ENCODE results near the gene CHST10.

The CHST10 gene

DNA sequence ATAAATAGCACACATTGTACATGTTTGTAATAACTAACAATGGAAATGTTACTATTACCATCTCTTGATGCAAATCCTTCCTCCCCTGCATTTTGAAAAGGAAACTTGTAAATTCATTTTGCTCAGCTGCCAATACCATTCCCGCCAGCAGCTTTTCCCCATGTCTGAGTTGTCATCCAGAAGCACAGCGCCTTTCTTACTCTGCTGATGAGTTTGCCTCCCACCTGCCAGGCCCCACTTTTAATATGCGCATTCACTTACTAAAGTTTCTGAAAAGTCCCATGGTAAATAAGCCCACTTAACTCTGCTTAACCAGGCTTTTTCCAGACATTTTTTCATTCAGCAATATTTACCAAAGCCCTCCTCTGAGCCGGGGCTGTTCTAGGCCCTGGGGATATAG is 3.9 kb downstream of the CHST10 start:
- DNase-seq, result no peak

DNA sequence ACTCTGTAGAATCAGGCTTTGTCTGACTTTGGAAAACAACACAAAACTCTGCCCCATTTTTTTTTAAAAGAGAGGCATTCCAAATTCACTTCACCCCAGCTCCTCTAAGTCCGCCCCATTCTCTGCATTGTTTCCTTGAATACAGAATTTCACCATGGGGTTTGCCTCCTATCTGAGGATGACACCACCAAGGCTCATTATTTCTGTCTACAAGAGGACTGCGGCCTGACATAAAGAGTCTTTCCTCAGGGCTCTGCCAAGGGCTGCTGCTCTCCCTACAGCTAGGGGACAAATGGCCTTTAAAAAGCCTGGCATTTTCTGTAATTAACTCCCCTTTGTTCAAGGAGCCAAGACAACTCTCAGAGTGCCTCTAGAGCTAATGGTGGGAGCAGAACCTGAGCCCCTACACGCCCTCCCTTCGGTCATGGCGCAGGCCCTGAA is 4.6 kb downstream of the CHST10 start:
- no peak for DNase-seq

DNA sequence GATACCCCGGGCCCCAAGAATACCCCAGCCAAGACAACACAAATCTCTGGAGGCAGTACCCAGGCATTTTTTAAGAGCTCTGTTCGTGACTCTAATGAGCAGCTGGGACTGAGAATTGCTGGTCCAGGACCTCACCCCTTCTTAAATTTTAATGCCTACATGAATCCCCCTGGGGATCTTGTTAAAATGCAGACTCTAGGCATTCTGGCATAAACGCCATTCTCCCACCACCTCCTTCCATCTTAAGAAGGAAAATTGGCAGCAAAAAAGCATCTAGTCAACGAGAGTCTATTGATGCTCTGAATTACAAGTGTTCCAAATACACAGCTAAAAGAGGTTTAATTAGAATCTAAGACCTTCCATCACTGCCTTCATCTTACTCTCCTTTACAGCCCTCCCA is 5.0 kb downstream of the CHST10 start:
- no peak for DNase-seq

DNA sequence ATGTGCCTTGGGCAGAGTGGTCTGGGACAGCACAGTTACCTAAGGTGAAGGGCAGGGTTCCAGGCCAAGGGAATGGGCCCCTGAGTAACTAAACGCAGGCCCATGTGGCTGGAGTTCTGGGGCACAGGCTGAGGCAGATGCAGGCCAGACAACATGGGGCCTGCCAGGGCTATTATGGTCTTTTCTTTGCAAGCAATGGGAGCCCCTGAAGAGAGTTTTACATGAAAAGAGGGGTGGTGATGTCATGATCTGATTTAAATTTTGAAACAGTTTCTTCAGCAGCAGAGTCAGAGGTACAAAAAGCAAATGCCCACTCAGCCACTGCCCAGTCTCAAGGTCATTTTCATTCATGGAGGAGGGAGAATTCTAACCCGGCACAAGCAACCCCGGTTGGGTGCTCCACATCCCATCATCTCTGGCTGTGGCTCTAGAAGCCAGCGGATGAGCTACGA is 5.6 kb downstream of the CHST10 start:
- no peak for DNase-seq

DNA sequence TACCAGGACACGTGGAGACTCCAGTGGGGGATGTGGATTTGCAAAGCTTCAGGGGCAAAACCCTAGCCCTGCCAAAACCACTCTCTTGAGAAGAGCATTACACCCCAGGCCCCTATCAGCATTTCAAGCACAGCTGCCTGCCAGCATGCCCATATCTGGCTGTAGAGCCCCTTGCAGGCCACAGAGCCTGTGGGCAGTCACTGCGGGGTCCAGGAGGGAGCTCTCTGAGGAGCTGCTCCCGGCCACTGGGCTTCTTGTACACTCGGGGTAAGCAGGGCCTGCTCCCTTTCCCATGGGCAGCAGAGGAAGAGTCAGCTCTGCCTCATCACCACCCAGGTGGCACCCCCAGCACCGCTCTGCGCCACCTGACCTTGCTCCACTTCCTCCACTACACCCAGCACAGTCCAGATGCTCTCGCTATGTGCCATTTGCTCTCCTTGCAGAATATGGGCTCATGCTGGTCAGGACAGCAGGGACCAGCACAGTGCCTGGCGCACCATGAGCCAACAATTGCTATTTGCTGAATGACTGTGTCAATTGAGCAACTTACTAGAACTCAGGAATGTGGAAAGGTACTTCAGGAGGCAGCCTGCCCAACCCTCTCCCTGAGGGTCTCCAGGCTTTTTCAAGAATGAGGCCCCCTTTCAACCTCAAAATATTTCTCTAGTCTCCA is 7.4 kb downstream of the CHST10 start:
- DNase-seq, result no peak

DNA sequence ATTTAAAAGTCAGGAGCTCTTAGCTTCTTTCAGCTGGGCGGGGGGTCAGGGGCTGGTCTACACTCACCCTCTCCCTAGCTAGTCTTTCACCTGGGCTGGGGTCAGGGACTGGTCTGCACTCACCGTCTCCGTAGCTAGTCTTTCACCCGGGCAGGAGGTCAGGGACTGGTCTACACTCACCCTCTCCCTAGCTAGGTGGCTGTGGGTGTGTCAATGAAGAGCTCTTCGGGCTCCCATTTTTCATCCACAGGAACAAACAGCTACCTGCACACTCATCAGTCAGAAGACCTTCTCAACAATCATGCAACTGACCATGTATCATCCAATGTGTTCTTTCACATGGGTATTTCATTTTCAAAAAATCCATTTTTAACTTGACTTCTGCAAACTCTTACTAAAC is 8.0 kb downstream of the CHST10 start:
- DNase-seq, result no peak

DNA sequence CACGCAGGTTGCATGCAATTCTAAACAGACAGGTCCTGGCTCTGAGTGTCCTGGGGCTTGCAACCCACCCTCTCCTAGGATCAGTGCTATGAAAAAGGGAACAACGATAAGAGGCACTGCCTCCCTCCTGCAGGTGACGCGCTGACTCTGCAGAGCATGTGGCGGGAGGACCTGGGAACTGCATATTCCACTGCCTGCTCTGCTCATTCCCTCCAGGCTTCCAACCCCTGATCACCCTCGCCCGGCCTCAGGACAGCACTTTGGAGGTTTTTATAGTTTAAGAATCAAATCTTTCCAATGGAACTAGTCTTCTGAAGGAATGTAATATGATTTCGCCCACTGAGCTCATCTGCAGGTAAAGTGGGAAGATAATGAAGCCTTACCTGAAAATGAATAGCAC is 8.5 kb downstream of the CHST10 start:
- no peak for DNase-seq

DNA sequence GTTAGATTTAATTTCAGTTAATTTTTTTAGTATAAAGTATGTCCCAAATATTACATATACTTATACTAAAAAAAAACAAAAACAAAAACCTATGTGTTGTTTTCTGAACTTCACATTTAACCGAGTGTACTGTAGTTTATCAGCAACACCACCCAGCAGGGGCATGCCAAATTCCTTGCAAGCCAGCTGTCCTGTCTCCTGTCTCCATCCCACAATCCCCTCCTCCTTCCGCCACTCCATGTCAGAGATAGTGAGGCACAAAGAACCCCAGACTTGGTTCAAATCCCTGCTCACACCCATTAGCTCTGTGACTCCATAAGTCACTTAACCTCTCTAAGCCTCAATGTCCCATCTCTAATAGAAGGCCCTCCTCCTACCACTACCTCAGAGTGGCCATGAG is 9.4 kb downstream of the CHST10 start:
- no peak for DNase-seq

DNA sequence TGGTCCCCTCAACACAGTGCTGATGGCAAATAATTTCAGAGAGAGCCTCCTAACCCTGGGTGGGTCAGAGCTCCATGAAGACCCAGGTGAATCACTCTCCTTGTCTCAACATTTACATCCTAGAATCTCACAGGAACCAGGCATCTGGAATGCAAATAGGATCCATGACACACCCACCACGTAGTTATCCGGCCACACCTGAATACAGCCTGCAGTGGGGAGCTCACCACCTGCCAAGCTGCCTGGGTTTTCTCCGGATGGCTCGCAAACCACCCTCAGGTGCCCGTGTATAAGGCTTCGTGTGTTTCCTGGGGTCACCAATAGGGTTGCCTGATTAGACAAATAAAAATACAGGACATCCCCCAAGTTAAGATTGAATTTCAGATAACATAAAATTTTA is 9.9 kb downstream of the CHST10 start:
- no peak for DNase-seq

DNA sequence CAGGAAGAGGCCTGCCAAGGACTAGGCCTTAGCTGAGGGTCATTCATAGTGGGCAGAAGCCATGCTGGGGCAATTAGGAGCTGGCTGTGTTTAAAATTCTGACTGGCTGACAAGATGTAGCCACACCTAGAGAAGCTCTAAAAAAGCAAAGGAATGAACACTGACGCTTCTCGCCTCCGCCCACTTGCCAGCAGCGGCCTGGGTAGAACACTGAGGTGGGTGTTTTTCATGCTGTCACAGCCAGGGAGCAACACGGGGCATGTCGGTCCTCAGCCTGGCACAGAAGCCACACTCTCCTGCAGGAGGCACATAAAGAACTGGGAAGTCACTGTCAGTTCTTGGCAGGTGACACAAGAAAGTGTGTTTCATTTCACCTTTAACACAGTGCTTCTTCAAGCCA is 10.4 kb downstream of the CHST10 start:
- DNase-seq, result no peak

DNA sequence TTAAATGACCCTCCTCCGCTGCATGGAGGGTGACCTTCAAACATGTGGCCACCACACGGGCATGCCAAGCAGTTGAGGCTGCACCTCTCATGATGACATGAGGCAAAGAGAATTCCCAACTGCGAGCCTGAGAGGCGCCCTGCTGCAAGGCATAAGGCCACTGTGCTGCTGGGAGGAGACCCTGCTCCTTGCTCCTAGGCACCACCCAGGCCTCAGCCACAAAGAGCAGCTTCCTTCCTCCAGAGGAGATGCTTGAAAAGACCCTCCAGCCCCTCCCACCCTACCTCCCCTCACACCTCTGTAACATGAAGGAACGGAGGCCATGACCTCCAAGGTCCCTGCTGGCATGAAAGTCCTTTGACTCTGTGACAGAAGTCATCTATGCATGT is 11.4 kb downstream of the CHST10 start:
- no peak for DNase-seq

DNA sequence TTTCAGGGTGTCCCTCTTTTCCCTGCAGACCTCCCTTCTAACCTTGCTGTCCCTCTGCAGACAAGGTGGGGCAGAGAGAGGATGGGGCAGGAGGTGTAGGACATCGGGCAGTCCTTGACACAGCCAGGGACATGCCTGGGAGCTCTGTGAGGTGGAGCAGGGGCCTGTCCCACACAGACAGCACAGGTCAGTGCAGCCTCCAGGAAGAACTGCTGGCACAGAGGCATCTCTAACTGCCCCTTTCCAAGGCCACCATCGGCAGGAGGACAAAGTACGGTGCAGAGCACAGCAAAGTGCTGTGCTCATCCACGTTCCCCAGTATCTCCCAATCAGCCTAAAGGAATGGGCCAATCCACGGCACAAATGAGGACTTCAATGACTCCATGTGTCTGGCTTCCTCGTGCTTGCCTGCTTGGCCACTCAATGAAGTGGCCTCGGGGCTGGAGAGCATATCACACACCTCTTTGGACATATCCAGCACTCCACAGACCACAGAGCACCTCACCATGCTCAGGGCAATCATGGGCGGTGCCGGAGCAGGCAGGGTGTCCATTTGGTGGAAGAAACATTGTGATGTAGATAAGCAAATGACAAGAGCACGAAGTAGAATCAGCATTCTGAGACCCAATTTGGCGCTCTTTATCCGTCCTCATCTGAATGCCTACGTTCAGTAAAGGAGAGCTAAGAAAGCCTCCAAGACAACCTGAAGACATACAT is 11.9 kb downstream of the CHST10 start:
- no peak for DNase-seq

DNA sequence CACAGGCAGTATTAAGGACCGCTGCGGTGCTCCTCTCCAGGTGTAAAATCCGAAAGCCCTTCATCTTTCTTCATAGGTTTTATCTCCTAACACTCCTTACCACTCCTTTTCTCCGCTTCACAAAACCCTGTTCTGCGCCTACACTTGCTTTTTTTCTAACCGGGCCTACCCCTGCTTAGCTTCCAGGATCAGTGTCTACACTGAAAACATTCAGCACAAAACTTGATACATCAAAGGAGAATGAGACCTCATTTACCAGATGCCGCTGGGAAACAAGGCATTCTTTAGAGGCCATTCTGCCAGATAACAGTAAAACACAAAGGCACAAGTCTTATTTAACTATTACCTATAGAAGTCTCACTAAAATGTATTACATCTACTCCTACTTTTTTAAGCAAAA is 13.1 kb downstream of the CHST10 start:
- DNase-seq, result no peak

DNA sequence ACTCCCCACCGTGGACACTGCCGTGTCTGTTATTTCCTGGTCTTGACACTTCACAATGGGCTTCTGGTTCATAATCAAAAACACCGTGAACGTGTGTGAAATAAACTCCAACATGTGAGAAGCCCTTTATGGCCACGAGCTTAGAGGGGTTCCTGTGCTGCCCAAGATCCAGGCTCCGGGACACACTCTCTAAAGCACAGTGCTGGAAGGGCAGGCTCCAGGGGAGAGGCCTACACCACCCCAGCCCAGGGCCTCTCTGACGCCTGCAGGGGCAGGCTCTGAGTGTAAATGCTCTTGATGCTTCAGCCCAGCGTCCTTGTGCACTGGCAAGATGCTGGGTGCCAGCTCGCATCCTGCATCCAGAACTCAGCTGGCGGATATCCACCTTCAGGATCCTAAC is 13.7 kb downstream of the CHST10 start:
- DNase-seq, result no peak

DNA sequence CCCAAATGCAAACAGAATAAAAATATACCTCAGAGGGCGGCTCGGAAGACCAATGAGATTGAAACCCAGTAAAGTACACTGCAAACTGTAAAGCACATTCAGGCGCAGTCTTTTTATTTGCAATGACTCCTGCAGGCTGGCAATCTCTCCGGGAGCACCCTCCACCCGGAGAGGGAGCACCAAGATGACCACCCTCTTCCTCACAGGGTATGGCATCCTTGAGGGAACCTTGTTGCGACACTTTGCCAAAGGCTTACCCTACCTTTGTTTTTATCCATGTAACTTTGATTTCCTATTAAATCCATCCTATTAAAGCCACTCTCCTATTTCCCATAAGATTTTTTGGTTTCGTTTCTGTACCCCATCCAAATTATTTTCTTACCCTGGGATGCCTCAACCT is 16.2 kb downstream of the CHST10 start:
- no peak for DNase-seq

DNA sequence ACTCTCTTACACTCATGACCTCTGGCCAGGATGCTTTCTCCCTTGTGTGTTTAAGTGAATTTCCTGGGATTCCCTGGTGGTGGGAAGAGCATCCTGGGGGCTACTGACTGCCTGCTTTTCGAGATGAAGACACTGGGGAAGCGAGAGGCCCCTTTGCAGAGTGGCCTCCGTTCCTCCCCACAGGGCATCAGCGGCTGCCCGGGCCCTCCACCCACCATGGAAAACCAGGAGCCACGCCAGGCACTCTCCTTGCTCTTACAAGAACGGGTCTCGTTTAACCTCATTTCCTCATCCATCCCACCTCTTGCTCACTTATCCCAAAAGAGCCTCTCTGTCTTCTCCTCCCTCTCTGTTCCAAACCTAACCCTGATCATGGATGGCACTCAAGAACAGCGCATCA is 17.8 kb downstream of the CHST10 start:
- no peak for DNase-seq

DNA sequence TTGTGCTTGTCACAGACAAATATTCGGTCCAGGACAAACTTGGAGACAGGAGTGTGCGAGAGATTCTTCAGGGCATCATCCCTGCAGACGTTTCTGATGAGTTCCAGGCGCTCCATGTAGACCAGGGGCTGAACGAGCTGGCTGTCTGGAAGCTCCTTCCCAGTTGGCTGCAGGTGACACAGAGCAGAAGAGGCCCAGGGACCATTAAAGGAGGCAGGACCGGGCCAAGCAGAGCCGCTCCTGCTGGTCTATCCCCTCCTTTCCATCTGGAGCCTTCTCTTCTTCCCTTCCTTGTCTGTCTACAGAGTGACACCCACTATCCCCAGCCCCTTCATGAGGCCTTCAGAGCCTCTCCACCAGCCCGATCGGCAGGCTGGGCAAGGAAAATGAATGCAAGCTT is 19.5 kb downstream of the CHST10 start:
- no peak for DNase-seq

DNA sequence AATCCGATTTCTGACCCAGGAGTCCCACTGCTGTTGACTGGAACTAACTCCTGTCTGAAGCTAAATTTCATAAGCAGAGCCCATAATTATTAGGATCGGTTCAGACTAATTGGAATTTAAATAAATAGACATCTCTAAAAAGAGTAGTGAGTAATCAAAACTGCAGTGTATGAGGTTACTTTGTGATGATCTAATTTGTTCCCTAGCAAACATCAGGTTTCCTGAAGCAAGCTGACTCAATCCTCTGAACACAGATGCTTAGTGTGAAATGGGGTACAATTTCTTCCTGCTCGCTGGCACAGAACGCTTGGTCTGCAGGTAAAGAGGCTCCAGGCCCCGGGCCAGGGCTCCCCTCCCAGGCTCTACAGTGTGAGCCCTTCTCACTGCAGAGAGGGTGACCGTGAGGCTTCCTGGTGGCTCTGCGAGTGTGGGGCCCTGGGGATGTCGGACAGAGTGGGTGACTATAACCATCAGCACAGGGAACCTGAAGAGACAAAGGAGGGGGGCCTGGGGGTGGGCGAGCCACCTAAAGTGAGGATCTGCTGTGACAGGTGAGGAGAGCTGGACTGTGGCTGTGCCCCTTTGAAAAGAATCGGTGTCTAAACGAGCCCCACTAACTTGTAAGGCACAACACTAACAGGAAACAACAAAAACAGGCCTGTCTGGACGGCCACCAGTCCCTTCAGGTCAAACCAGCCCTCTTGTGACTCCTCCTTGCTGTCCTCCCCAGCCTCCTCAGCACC is 20.2 kb downstream of the CHST10 start:
- DNase-seq, result no peak

DNA sequence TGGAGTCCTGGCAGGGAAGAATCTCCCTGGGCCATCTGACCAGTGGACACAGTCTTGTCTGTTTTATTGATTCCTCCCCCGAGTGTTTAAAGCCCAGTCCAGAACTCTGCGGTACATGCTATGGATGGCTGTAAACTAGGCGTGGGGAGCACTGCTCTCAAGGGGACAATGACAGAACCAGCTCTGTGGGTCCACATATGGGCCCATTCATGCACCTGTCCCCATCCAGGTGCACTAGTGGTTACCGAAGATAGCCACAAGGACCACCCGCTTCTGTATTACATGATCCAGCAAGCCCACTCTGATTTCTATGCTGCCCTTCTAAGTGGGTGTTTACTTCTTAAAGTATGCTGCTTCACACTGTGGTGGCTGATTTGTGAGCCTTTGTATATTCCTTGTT is 21.0 kb downstream of the CHST10 start:
- DNase-seq, result no peak

DNA sequence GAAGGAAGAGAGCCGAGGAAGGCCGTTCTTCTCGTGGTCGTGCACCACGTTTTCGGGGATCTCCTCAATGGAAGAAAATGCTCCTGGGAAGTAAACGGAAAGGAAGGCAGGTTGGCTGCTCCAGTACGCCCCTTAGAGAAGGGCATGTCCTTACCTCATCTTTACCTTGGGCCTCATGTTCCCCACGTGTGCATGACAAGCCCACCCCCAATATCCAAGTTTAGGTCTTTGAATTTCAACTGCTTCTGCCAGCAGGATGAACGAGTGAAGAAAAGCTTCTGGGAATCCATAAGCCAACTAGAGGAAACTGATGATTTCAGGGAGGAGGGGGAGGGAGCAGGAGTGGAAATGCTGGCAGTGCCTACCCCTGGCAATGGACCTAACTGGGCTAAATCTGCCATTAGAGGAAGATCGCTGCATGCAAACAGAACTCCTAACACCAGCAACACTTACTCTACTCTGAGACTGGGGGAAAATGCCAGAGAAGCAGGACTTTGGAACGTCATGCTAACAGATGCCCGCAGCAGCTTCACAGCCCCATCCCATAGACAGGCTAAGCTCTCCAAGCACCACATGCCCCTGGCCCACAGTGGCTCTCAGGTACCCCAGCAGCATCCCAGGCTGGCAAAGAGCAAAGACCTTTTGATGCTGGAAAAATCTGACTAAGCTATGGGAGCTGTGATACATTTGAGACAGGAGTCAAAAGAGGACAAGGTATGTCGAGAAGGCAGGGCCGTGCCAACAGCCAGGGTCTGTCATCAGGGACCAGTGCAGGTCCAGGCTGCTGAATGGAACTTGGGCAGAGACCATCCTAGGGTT is 21.7 kb downstream of the CHST10 start:
- DNase-seq, result no peak

DNA sequence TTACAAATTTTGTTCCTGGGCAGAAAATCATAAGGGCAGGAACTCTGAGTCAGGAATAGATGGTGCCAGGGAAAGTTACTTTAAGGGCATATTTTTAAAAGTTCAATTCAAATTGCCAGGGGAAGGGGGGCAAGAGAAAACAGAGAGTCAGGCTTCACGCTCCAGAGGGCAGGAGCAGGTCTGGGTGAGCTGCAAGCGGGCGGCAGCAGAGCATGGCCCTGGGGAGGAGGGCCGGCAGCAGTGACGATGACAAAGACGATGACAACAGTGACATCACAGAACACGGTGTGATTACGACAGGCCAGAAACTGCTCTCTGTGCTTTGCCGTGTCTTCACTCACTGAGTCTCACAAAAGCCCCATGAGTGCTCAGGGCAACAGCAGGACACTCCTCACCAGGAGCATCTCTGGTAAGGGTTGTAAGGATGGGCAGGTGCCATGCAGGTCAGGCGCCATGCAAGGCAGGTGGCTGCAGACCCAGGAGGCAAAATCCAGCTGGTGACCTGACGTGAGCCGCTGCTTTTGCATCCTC is 23.3 kb downstream of the CHST10 start:
- DNase-seq, result no peak

DNA sequence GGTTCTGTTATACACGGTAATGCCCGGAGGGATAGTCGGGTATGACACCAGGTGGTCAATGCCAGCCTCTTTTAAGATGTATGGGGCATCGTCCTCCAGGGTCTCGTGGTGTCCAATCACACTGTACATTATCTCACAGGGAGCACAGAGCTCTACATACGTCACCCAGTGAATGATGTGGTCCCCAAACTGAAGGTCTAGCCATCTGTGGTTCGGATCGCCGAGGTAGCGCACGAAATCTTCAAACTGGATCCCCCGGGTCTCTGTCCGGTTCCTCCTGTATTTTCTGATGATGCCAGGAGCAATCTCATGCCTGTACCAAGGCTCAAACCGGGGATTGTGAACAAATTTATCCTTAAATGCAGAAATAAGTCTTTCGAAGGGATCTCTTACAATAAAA is 24.1 kb downstream of the CHST10 start:
- DNase-seq, result no peak

DNA sequence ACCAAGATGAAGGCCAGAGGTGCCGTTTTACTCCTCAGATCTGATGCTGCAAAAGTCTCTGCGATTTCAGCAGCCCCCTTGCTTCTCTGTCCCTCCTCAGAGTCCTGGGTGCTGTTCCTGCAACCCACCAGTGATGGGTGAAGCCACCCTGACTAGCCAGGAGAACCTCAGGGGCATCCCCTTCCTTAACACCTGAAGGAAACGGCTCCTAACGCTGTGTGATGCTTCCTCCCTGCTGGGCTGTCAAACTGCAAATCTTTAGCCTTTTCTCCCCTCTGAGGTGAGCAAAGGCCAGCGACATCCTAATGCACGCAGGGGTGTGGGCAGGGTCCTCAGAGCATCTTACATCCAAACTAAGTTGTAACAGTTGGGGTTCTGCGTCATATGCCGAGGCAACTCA is 24.8 kb downstream of the CHST10 start:
- no peak for DNase-seq

Measured in NCI-H446 treated with DMSO at 0.1 percent for 48 hours (cell line).